HG02571 (cell line): ENCODE data around the gene SHISAL2A.

Experiments used
- ATAC-seq: cut with Tn5 transposase; IDR thresholded peaks from one replicate; pipeline ENCODE4 v1.9.1; 2021; ENCODE audit warnings: mild to moderate bottlenecking, moderate library complexity; ENCODE audit not compliant: unreplicated experiment

SHISAL2A gene

DNA sequence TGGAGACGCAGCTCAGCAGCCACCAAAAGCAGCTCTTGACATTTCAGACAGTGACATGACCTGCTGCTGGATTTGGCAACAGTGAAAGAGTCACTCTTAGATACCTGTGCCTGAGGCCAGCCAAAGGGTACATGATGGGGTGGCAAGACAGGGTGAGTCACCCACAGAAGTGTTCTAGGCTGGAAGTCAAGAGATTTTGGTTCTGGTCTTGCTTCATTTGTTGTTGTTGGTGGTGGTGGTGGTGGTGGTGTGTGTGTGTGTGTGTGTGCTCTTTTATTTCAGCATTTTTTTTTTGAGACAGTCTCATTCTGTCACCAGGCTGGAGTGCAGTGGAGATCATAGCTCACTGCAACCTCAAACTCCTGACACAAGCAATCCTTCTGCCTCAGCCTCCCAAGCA is 25.8 kb downstream of the SHISAL2A start:
- no peak for ATAC-seq

- peak; percentile 53 for ATAC-seq
Observed at GRCh38 chr1:52659356-52659755, 26.4 kb downstream of the SHISAL2A start.

GRCh38 chr1:52659851-52660596 is 27.1 kb downstream of the SHISAL2A start:
- no peak for ATAC-seq

GRCh38 chr1:52660807-52661206 is 27.8 kb downstream of the SHISAL2A start:
- no peak for ATAC-seq

DNA sequence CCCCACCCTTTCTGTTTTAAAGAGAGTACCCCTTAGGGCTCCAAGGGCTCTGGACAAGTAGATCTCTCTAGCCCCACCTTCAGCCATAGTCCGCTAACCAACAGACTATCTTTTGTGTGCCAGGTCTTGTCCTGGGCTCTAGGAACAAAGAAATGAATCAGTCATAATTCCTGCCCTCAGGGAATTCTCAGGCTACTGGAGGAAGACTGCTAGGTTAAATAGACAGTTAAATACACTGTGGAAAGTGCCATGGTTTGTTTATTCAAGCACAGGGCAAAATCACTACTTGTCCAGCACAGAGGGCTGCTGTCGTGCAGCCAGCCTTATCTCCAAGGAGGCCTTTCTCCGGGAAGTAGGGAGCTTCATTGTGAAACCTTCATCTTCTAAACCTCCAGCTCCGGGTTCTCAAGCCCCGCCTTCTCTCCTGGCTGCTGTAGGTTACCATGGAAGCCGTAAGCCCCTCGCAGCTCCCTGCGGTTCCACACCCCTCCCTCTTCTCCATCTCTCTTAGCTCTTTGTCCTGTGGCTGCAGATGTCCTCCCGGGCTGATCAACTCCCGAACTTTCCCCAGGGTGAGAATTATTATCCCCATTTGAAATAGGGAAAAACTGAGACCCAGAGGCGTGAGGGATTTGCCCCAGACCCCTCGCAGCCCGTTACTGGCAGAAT is 29.8 kb downstream of the SHISAL2A start:
- ATAC-seq, result no peak

GRCh38 chr1:52663716-52664115 is 30.7 kb downstream of the SHISAL2A start:
- no peak for ATAC-seq

- ATAC-seq, result no peak
Observed at GRCh38 chr1:52665006-52665941, 32.3 kb downstream of the SHISAL2A start.

GRCh38 chr1:52667290-52667689 is 34.3 kb downstream of the SHISAL2A start:
- ATAC-seq, result no peak

DNA sequence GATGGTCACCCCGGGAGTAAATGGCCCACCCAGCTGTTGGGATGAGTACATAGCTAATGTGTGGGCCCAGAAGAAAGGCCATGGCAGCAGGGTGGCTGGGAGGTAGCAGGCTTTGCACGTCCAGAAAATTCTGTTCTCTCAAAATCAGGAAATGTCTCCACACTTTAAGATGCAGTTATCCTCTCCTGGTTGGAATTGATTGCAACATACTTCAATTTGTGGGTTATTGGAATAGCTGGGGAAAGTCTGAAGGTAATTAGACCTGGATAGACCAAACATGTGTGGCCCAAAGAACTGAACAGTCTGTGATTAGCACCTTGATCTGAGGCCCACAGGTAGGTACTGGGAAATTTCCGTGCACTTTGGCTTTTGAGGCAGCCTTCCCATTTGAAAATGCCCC is 35.0 kb downstream of the SHISAL2A start:
- ATAC-seq, result no peak

DNA sequence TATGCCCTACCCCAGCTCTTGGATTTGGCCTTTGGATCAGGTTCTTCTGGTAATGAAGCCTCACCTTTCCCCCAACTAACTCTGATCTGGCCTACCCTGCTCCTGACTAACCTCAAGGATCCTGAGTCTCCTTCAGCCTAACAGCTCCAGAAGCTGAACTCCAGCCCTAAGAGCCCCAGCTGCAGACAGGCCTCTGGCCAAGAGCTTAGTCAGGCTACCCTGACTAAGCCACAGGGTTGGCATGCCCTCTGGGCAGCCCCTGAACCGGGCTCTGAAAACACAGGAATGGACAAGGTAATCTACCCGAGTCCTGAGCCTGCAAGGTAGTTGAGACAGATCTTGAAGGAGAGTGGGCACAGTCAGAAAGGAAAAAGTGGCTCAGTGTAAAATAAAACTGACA is 35.7 kb downstream of the SHISAL2A start:
- ATAC-seq, result no peak

- ATAC-seq, result no peak
Observed at GRCh38 chr1:52669696-52670095, 36.7 kb downstream of the SHISAL2A start.

DNA sequence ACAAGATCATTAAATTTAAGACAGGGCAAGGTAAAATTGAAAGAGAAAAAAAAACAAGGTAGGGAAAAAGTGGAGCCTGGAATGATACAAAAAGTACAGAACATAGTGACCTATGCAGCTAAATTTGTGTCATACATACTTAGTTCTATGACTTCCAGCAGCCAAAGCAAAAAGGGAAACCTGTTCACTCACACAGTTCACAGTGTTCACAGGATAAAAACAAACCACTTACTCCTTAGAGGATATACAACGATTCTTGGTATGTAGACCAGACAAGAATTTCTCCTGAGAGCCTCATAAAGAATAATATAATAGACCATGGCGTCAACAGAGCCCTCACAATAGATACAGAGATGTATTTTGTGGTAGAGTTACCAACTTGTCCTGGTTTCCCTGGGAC is 37.6 kb downstream of the SHISAL2A start:
- ATAC-seq, result no peak

DNA sequence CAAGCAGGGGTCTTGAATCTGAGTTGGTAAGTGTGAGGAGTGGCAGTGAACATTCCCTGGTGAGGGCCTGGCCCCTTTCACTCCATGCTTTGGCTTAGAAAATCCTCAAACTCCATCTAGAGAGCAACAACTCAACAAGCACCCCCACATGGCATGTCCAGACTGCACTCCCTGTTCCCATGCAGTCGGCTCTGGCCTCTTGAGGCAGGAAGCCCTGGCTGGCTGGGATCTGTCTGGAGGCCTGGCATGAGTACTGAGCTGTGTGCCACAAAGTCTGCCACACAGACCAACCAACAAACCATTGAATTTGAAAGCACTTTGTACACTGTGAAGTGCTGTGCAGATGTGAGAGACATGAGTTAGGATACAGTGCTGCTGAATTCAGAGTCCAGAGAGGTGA is 40.0 kb downstream of the SHISAL2A start:
- ATAC-seq, result no peak

DNA sequence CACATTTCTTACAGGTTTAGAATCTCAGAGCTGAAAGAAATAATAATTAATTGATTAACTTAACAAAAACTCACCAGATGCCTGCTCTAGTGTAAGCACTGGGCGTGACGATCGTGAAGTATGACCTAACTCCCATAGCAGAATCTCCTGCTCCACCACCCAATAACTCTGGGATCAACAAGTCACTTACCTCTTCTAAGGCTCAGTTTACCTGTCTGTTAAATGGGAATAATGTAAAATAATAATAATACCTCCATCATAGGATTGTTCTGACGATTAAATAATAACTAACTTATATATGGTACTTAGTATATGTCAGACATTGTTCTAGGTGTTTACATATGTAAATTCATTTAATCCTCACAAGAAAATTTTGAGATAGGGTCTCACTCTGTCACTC is 40.5 kb downstream of the SHISAL2A start:
- no peak for ATAC-seq

DNA sequence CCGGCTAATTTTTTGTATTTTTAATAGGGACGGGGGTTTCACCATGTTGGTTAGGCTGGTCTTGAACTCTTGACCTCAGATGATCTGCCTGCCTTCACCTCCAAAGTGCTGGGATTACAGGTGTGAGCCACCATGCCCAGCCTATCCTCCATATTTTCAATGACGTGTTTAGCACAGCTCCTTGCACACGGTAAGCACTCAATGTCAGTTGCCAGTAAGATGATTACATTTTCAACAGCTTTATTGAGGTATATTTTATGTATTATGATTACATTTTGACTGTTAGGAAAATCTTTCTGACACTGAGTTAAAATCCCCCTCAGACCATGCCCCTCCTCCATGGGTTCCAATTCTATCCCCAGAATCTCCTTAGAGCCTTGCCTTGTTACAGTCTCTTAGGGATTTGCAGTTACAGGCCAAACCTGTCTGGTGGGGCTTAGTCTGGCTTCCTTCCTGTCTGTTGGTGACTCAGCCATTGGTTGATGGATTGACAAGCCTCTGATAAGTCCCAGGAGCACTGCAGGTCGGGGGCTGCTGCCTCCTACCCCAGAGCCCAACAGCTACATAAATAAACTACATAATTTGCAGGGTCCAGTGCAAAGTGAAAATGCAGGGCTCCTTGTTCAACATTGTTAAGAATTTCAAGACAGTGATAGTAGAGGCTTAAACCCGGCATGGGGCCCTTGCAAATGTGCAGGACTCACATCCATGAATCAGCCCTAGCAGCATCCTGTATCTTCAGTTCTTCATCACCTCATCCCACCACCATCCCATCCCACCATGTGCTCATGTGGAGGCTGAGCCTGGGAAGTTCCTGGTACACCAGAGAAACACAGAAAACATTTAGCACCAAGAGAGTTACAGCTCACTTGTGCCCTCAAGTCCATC is 41.8 kb downstream of the SHISAL2A start:
- no peak for ATAC-seq

DNA sequence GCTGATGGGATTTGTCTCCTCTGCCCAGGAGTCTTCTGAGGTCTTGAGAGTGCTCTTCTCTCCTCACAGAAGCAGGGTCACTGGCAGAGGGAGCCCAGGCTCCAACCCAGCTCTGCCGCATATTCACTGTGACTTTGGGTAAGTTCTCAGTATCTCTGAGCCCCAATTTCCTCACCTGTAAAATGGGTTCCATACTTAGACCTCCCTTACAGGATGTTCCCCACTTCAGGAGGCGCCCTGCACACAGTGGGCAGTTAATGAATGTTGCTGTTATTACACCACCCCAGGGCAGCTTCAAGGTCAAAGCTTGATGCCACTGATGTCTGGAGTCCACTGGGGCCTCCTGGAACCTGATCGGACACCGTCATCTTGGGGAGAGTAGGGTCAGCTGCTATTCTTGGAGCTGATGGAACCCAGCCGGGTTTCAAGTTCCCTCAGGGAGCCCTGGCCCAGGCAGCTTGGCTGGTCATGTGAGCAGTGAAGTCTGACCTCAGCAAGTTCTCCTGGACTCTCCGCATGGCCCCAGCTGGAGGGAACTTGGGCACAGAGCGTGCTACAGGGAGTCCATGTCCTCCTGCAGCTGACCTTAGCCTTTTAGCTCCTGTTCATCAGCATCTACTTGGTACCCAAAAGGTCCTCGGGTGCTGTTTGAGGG is 43.4 kb downstream of the SHISAL2A start:
- ATAC-seq, result no peak

DNA sequence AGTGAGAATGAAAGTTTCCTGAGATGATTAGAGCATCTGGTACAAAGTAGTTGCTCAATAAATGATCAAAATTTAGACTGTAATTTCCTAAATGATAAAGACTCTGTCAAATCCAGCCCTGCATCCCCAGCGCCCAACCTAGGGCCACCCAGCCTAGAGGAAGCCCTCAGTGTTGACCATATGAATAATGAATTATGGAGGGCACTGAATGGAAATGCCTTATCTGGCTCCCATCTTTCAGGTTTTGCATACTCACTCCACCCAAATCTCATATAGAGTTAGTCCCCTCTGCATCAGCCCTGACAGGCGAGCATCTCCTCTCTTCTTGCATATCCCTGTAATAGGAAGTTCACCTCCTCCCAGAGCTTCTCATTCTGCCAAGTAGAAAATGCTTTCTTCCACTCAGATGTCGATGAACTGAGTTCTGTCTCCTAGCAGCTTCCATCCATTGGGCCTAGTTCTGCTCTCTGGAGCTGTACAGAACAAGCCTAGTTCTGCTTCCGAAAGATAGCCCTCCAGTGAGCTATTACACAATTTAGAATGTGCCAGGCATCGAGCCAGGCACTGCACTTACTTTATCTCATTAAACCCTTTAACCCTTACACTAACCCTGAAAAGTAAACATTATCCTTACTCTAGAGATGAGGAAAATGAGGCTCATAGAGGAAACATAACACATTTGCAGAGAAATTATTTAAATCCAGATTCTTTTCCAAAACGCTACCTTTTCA is 44.3 kb downstream of the SHISAL2A start:
- no peak for ATAC-seq

- ATAC-seq, result no peak
Observed at GRCh38 chr1:52679048-52679447, 46.1 kb downstream of the SHISAL2A start.

- no peak for ATAC-seq
Observed at GRCh38 chr1:52679498-52679897, 46.5 kb downstream of the SHISAL2A start.
